Type B pancreatic cell (in vitro differentiated cells): ENCODE data around the gene MINDY4B. TPM values are rescaled to one million over a fixed set of nuclear protein-coding genes. Genes with fewer than 3 reads are reported as not detected.

Source experiments
- DNase-seq: peaks from one replicate; pipeline ENCODE4 v3.0.0; 2021; ENCODE audit warnings: mixed read lengths; ENCODE audit not compliant: unreplicated experiment; ENCODE audit errors: extremely low spot score
- H3K27ac Mint-ChIP-seq: 2 replicates; pipeline ENCODE4 v1.8.0; 2021; ENCODE audit warnings: mild to moderate bottlenecking, mixed read lengths
- H3K27me3 Mint-ChIP-seq: 2 replicates; pipeline ENCODE4 v1.8.0; 2021; ENCODE audit warnings: mixed read lengths
- H3K36me3 Mint-ChIP-seq: 2 replicates; pipeline ENCODE4 v1.8.0; 2021; ENCODE audit warnings: mixed read lengths
- H3K4me1 Mint-ChIP-seq: one replicate; pipeline ENCODE4 v1.8.0; 2021; ENCODE audit warnings: mixed read lengths; ENCODE audit not compliant: unreplicated experiment
- H3K4me3 Mint-ChIP-seq: 2 replicates; pipeline ENCODE4 v1.8.0; 2021; ENCODE audit warnings: mild to moderate bottlenecking, mixed read lengths
- H3K9me3 Mint-ChIP-seq: 2 replicates; pipeline ENCODE4 v1.8.0; 2021; ENCODE audit warnings: mixed read lengths
- CTCF ChIP-seq: fragments of 200-600 bp; sonication (generic); conservative IDR thresholded peaks from 2 replicates; pipeline ENCODE4 v1.5.0; 2021; ENCODE audit warnings: antibody characterized with exemption, mild to moderate bottlenecking
- total RNA-seq: library from RNA; stranded (reverse); gene quantifications from 2 replicates; pipeline ENCODE4 v1.2.1, GENCODE V29; 2021; ENCODE audit warnings: low replicate concordance

MINDY4B gene
- total RNA-seq, 1 donor from 2014 or later, result not detected

- DNase-seq, result no peak
- H3K4me3 Mint-ChIP-seq, result no peak overlapping the region
- TF ChIP-seq CTCF, result no peak
- peak overlapping the region; percentile 17 for H3K27ac Mint-ChIP-seq
- H3K36me3 Mint-ChIP-seq, result no peaks in the 10 kb centered on the region
- no peaks in the 10 kb centered on the region for H3K9me3 Mint-ChIP-seq
- no peaks in the 10 kb centered on the region for H3K27me3 Mint-ChIP-seq
- H3K4me1 Mint-ChIP-seq, result peaks cover 11% of the 10 kb centered on the region
Observed at GRCh38 chr3:150933473-150933995, 28.3 kb upstream of the MINDY4B start.

GRCh38 chr3:150931745-150932144 is 26.5 kb upstream of the MINDY4B start:
- no peak for TF ChIP-seq CTCF
- Mint-ChIP-seq H3K27ac (no peak overlapping the region), H3K4me1 (peaks cover 11% of the 10 kb centered on the region), H3K36me3 (no peaks in the 10 kb centered on the region), H3K4me3 (no peak overlapping the region), H3K9me3 (no peaks in the 10 kb centered on the region), H3K27me3 (peaks cover 3% of the 10 kb centered on the region)
- no peak for DNase-seq

- TF ChIP-seq CTCF, result no peak
- no peak for DNase-seq
- H3K4me1 Mint-ChIP-seq, result peaks cover 11% of the 10 kb centered on the region
- H3K27me3 Mint-ChIP-seq, result peaks cover 4% of the 10 kb centered on the region
- no peaks in the 10 kb centered on the region for H3K36me3 Mint-ChIP-seq
- H3K9me3 Mint-ChIP-seq, result no peaks in the 10 kb centered on the region
- H3K27ac Mint-ChIP-seq, result no peak overlapping the region
- no peak overlapping the region for H3K4me3 Mint-ChIP-seq
Observed at GRCh38 chr3:150930839-150931238, 25.6 kb upstream of the MINDY4B start.

GRCh38 chr3:150928234-150928633 is 23.0 kb upstream of the MINDY4B start:
- no peak overlapping the region for H3K27ac Mint-ChIP-seq
- H3K27me3 Mint-ChIP-seq, result peaks cover 13% of the 10 kb centered on the region
- peaks cover 3% of the 10 kb centered on the region for H3K4me1 Mint-ChIP-seq
- TF ChIP-seq CTCF, result no peak
- H3K4me3 Mint-ChIP-seq, result no peak overlapping the region
- H3K36me3 Mint-ChIP-seq, result no peaks in the 10 kb centered on the region
- no peaks in the 10 kb centered on the region for H3K9me3 Mint-ChIP-seq
- DNase-seq, result no peak

GRCh38 chr3:150926328-150926727 is 21.1 kb upstream of the MINDY4B start:
- no peak for TF ChIP-seq CTCF
- H3K36me3 Mint-ChIP-seq, result no peaks in the 10 kb centered on the region
- H3K9me3 Mint-ChIP-seq, result no peaks in the 10 kb centered on the region
- H3K4me3 Mint-ChIP-seq, result no peak overlapping the region
- no peak overlapping the region for H3K27ac Mint-ChIP-seq
- no peaks in the 10 kb centered on the region for H3K4me1 Mint-ChIP-seq
- DNase-seq, result no peak
- H3K27me3 Mint-ChIP-seq, result peaks cover 15% of the 10 kb centered on the region

- peaks cover 15% of the 10 kb centered on the region for H3K27me3 Mint-ChIP-seq
- H3K27ac Mint-ChIP-seq, result no peak overlapping the region
- no peaks in the 10 kb centered on the region for H3K4me1 Mint-ChIP-seq
- peak overlapping the region; percentile 63 for H3K4me3 Mint-ChIP-seq
- no peaks in the 10 kb centered on the region for H3K9me3 Mint-ChIP-seq
- no peaks in the 10 kb centered on the region for H3K36me3 Mint-ChIP-seq
- DNase-seq, result no peak
- peak; percentile 76 for TF ChIP-seq CTCF
Observed at GRCh38 chr3:150925751-150926201, 20.5 kb upstream of the MINDY4B start.
